ENCODE data around the gene FAM98B.

FAM98B gene

DNA sequence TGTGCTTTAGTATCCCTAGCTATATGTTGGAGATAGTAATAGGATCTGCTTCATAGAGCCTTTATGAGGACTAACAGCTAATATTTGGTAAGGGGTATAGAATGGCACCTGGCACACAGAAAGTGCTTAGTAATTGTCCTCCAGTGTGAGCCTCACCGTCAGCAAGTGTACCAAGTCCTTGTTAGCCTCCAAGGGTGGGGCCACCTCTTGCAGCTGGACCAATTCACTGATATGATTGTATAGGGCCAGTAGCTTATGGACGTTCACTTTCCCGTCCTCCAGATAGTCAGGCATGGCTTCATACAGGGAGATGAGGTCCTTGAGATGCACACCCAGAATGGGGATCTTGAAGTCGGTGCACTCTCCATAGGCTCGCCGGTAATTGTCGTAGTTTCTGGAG, 53.6 kb downstream of the FAM98B start:
- DNase-seq (ENCODE audit: low spot score), result no peak

DNA sequence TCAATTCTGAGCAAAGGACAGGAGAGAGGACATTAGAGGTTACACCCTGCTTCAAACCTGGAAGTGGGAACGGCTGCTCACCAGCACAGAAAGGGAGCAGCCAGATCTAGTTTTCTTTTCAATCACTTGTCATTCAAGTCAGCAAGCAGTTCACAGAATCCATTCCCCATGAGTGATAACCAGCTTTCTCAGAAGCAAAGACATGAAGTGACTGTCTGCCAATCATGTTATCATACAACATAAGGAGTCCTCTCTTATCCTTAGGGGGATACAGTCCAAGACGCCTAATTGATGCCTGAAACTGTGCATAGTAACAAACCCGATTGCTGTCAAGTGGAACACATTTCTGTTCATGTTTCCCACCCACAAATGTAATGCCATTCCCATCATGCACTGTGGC, 54.7 kb downstream of the FAM98B start:
- DNase-seq (ENCODE audit: low spot score), result no peak

DNA sequence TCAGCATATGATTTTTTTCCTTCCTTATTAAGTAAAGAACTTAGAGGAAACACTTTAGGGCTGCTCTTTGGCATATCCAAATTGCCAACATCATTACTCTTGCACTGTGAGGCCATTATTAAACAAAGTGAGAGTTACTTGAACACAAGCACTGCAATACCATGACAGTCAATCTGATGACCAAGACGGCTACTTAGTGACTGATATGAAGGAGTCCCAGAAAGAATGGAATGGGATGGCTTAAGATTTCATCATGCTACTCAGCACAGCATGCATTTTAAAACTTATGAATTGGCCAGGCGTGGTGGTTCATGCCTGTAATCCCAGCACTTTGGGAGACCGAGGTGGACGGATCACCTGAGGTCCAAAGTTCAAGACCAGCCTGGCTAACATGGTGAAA, 55.2 kb downstream of the FAM98B start:
- no peak for DNase-seq (ENCODE audit: low spot score)

DNA sequence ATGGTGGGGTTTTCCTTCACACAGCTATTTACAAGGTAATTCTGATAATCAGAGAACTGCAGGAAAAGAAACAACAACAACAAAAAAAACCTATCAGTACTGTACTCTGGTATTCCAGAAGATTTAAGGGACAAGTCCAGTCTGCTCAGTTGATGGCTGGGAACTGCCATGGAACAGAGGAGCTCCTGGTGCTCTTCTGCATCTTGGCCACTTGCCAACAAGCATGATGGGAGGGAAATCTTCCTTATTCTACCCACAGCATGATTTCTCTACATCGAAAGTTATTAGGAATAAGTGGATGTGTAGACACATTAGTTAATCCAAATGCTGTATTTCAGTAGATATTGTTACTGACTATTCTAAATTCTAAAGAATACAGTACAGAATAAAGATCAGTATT, 59.0 kb downstream of the FAM98B start:
- no peak for DNase-seq (ENCODE audit: low spot score)

DNA sequence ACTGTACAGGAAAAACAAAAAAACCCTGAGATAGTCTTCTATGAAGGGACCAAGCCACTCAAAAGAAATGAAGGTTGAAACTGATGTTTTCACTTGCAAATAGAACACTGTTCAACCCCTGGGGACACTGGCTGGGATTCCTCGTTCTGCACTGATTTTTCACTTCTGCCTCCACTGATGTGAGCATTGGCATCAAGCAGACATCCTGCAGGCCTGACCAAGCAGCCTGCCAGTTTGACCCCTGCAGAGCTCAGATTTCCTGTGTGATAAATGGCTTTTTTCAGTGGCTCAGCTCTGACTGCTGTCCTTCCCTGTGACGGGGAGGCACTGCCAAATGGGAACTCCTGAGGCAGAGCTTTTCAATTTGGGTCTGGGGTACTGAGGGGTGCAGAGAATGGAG, 60.7 kb downstream of the FAM98B start:
- no peak for DNase-seq (ENCODE audit: low spot score)

DNA sequence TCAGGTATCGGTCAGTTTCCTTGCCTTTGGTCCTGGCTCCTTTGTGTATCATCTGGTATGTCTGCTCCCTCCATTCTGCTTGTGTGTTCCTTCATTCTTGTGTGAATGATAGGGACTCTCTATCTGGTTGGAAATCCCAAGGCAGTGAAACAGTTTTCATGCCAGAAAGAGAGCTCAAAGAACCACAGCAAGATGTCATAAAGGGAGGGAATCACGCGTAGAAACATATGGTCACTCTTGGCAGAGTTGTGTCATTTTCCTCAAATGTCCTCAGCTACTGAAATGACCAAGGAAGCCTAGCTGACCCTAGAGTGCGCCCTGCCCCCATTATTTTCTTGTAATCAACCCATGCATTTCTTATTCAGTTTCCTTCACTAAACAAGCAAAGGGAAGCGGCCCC, 62.7 kb downstream of the FAM98B start:
- DNase-seq (ENCODE audit: low spot score), result no peak

DNA sequence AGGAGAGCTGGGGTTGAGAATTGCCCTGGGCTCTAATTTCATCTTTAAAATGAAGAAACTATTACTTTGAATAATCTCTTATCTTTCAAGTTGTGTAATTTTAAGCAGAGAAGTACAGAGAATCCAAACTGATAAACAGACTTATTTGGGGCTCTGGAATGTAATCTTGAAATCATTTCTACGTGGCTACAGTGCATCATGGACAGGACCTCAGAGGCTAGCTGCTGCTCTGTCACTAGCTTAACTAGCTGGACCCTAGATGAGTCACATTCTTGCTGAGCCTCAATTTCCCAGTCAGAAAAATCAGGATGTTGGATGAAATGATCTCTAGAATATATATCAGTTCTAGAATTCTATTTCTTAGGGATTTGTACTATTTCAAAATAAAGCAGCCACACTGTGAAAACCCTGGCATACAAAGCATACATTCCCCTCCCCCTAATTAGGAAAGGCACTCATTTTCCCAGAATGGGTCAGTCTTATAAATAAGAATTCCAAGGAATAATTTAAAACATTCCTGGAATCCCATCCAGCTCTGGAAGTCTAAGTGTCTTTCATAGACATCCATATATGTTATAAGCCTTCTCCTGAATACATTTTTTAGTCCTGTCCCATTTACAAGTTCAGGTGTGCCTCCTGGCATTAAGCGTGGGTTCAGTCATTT, 63.5 kb downstream of the FAM98B start:
- DNase-seq (ENCODE audit: low spot score), result no peak

DNA sequence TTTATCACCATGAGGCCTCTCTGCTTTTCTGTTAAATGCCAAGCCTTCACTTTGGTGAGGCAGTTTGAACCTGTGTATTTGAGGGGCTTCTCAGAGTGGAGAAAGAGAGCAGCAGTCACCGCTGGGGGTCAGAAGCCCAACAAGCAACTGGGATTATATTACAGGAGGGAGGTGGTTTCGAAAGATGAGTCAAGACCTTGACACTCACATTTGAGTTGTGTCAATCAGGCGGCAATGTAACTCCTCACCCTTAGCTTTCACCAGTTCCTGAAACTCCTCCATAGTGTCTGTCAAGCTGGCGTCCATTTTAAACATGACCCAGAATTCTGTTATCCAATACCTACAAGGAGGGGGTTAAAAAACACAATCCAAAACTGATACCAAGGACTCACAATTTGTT, 64.2 kb downstream of the FAM98B start:
- DNase-seq (ENCODE audit: low spot score), result no peak

DNA sequence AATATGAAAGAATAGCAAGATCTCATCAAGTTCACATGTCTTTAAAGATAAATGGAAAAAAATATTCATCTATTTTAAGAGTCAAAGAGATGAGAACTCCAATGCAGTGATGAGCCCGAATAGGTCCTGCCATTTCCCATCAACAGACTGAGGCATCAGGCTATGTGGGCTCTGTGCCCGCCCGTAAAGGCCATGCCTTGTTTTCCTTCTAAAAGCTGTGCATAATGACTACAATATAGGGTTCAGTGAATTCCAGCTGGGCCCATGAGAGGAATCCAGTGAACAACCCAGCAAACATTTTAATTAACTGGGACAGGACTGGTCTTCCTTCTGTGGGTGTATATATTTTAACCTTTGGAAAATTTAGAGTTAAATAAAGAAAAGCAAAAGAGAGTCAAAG, 66.1 kb downstream of the FAM98B start:
- no peak for DNase-seq (ENCODE audit: low spot score)

DNA sequence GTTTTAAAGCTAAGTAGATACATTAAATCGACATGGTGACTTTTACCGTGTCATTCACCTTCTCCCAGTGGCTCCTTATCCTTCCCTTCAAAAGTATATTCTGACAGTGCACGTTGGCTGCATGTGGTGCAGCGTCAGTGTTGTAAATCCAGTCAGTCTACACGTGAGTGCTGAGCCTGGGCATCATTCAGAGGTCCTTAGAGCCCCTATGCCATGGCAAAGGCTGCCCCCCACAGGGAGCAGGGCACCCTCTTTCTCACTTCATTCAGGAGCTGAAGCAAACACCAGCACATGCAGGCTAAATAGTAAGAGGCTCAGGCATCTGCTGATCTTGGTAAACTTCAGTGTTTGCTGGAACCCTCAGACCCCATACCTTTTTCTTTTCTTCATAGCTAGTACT, 67.4 kb downstream of the FAM98B start:
- no peak for DNase-seq (ENCODE audit: low spot score)

DNA sequence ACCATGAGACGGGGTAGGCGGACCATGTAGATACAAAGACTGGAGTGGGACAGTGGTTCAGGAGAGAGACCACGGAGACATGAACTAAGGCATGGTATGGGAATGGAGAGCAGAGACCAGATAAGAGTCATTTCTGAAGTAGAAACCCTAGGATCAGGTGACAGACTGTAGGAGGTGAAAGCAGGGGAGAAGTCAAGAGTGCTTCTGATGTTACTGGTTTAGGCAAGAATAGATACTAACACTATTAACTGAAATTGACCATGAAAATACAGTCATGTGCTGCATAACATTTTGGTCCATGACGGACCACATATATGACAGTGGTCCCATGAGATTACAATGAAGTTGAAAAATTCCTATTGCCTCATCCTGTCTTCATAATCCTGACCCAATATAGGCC, 69.0 kb downstream of the FAM98B start:
- DNase-seq (ENCODE audit: low spot score), result no peak

DNA sequence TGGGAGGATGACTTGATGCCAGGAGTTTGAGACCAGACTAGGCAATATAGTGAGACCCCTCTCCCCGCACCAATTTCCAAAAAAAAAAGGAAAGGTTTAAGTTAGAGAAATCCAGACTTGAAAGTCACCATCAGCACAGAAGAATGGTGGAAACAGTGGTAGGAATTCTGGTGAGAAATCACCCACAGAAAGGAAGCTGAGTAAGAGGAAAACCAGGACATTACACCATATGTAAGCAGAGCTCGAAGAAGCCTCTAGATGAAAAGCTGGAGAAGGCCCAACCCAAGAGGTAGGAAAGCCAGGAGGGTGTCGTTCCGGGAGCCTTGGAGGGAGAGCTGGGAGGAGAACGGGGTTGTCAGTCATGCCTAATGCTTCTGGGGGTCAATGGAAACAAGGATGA, 70.2 kb downstream of the FAM98B start:
- DNase-seq (ENCODE audit: low spot score), result no peak

DNA sequence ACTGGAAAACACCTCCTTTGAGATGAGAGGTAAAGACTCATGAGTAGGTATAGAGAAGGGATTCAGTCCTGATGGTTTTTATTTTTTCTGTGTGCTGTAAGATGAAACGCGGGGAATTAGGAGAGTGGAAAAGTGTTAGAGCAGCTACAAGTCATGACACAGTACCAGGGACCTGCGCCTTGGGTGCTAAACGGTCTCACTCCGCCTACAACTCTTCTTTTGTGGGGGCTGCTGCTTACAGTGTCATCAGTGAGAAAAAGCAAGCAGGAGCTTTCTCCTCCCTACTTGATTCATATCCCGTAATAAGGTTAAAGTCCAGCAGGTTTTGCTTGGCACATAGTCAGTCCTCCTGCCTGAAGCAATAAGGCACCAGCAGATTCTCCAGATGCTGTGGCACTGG, 71.6 kb downstream of the FAM98B start:
- DNase-seq (ENCODE audit: low spot score), result no peak

DNA sequence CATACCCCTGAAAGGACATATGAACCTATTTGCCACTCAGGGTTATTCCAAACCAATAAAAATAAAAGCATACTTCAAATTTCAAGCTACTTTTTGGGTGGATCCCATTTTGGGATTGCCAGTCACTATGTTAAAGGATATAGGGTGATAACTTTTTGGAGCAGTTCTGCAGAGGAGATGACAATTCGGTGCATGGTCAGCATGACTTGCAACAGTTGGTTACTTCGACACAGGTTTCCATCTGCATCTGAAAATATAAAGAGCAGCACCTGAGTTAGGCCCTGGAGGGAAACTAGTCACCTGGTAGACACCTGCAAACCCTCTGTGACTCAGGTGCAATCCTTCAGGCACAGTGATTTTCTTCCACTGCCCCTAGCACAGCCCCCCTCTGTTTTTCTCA, 72.2 kb downstream of the FAM98B start:
- no peak for DNase-seq (ENCODE audit: low spot score)

DNA sequence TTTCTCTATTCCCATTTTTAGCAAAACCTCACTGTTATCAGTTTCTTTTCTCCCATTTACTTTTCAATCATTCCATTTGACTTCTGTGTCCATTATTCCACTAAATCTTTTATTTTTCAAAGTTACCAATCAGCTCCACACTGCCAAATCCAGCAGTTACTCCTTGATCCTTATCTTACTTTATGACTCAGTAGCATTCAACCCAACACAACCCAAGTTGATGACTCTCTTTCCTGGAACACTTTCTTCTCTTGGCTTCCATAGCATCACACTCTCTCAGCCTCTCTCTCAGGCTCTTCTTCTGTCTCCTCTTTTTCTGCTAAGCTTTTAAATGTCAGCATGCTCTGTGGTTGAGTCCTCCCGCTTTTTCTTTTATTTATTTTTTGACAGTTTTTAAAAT, 74.4 kb downstream of the FAM98B start:
- DNase-seq (ENCODE audit: low spot score), result no peak

DNA sequence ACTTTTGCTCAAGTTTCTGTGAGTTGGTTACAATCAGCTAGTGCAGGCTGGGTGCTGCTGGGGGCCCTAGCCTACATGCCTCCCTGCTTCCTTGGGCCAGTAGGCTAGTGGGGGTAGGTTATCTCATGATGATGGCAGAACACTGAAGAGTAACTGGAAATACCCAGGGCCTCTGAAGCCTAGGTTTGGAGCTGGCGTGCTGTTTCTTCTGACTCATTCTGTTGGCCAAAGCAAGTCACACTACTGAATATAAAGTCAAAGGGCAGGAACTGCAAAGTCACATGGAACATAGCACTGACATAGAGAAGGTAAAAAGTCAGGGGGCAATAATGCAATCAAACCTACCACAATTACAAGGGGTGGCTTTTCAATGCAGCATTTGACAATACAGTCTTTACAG, 76.2 kb downstream of the FAM98B start:
- DNase-seq (ENCODE audit: low spot score), result no peak

DNA sequence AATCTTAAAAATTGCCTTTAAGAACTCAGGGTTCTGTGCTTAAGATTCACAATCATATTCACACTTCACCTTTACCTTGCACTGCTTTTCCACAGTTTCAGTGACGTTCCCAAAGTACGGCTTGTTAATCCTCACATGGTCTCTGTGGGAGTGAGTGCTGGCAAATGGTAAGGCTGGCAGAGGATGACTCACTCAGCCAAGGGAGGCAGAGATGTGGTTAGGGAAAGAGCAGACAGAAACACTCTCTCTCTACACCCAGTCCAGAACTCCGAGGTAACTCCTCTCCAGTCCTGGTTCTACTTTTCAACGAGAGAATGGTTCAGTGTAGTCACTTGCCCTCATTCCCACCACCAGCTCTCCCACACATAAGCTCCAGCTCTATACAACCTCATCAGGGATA, 77.6 kb downstream of the FAM98B start:
- DNase-seq (ENCODE audit: low spot score), result no peak

DNA sequence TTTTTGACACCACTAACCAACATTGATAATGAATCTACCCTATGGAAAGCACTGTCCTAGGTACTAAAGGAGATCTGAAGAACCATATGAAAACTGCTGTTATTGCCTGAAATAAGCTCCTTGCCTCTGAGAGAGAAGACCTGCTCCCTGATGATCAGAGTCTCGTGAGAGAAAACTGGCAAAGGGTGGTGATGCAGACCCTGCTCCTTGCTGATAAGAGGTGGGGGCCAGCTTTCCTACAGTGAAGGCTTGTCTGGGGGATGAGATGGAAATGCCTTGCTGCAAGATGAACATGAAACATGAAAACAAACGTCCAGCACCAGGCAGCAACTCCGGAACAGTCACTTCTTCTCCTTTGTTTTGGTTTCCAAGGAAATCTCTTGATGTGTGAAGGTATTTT, 78.8 kb downstream of the FAM98B start:
- DNase-seq (ENCODE audit: low spot score), result no peak

DNA sequence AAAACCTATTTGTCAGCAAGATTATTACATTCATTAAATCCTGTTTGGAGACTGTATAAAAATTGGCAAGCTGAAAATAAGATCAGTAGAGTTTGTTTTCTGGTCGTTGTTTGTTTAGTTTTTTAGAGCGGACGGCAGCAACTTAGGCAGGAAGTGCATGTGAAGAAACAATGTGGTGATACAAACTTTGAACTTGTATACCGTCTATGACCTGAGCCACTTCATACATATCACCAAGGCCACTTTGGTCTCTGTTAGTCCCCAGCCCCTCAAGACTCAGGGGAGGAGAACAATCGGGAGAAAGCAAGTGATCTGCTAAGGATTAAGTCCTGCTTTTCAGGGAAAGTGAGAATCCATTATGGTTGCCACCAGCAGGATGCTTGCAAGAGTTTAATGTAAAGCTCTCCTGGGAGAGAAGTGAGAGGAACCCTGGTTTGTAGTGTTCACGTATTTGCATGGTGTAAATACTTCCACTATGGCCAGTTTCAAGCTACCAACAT, 79.5 kb downstream of the FAM98B start:
- DNase-seq (ENCODE audit: low spot score), result no peak

DNA sequence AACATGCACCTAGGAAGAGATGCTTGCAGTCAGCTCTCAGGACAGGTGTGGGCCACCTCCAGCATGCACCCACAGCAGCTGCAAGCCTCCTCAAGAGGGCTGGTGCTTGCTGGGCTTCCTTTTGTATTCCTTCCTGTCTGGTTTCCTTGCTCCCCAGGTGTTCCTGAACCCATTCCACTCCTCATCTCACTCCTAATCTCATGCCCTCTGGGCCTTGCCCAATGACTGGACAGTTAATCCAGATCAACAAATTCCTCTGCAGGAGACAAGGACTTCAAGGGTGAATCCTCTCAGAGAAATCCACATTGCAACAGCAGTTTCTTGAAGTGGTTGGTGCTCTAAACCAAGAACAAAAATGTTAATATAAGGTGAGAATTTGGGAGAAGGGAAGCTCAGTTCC, 80.0 kb downstream of the FAM98B start:
- DNase-seq (ENCODE audit: low spot score), result no peak

DNA sequence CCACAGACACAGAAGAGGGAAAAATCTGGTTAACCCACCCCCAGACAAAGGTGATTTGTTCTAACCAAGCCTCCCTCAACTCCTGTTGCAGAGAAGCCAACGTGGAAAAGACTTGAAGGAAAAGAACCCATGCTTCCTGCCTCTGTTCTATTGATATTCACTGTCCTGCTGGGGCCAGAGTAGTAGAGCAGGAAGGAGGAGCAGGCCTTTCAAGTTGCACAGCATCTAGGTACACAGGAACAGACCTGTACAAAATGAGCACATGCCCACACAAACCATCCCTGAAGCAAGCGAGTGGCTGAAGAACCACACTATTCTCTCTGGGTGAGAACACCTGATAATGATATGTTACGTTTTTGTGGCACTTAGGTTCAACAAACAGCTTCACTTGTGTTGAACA, 80.8 kb downstream of the FAM98B start:
- DNase-seq (ENCODE audit: low spot score), result no peak

DNA sequence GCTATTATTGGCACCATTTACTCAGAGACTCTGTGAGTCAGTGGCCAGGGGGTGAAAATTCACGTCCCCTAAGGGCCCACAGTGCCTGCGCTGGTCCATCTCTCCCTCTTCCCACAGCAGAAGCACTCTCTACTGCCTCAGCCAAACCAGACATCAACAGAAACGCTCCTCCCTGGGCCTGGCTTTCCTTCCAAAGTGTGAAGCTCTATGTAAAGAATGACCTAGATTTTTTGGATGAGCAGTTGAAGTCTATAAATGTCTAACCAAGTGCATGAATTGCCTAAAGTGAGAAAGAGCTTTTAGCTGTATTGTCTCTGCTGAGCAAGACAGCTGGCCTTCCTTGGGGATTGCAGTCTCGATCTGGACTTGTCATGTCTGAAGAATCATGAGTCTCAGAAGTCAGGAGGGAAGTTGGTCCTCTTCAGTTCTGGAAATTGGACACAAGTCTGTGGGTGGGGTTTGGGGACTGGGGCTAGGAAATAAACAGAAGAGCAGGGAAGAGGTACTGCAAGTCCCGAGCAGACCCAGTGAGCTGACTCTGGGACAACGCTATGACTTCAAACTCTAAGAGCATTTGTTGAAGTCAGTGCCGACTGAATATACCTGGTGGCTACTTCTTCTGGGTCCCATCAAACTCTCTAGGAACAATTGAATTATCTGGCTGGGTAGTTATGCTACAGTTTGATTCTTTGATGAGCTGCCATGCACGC, 81.7 kb downstream of the FAM98B start:
- DNase-seq (ENCODE audit: low spot score), result no peak

DNA sequence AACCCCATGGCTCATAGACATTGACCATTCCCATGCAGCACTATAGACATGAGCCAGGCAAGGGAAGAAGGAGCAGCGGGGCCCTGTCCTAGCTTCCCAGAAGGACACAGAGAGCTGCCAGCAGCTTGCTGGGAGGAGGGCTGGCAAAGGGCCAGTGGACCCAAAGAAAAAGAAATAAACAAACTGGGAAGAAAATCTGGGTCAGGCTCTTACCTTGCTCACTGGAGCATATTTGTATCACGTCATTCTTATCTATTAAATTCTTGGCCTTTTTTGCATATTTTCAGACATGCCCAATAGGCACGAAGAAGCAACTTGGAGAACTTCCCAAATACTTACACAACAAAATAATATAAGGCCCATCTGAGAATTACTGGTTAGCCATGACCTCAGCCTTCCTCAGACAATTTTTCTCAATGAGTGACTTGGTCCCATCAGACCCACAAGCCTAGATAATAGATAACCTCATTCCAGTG, 82.3 kb downstream of the FAM98B start:
- DNase-seq (ENCODE audit: low spot score), result no peak

Data from D341Med (cell line).